HEK293T (cell line): Measurements from ENCODE around the gene ZNF484.

ENCODE experiments used
- ARNT ChIP-seq: fragments of 450-650 bp; IDR thresholded peaks from 2 replicates; pipeline ENCODE4 v1.6.1; 2017; ENCODE audit warnings: mild to moderate bottlenecking
- BHLHE40 ChIP-seq: fragments of 450-650 bp; IDR thresholded peaks from 2 replicates; pipeline ENCODE4 v1.6.1; 2016; ENCODE audit warnings: mild to moderate bottlenecking, moderate library complexity, borderline replicate concordance
- CTBP1 ChIP-seq: fragments of 450-650 bp; IDR thresholded peaks from 2 replicates; pipeline ENCODE4 v1.6.1; 2016; ENCODE audit warnings: borderline replicate concordance
- ELF4 ChIP-seq: fragments of 450-650 bp; IDR thresholded peaks from 2 replicates; pipeline ENCODE4 v1.6.1; 2017; ENCODE audit warnings: antibody characterized with exemption
- FOXA1 ChIP-seq: fragments of 450-650 bp; IDR thresholded peaks from 2 replicates; pipeline ENCODE4 v1.6.1; 2016; ENCODE audit warnings: mild to moderate bottlenecking
- FOXM1 ChIP-seq: fragments of 450-650 bp; IDR thresholded peaks from 2 replicates; pipeline ENCODE4 v1.6.1; 2017; ENCODE audit warnings: mild to moderate bottlenecking, borderline replicate concordance
- L3MBTL2 ChIP-seq: fragments of 450-650 bp; conservative IDR thresholded peaks from 2 replicates; pipeline ENCODE4 v1.6.1; 2016; ENCODE audit warnings: mild to moderate bottlenecking
- SP1 ChIP-seq: fragments of 450-650 bp; IDR thresholded peaks from 2 replicates; pipeline ENCODE4 v1.6.1; 2017
- SUZ12 ChIP-seq: fragments of 450-650 bp; IDR thresholded peaks from 2 replicates; pipeline ENCODE4 v1.6.1; 2016; ENCODE audit warnings: mild to moderate bottlenecking
- TARDBP ChIP-seq: fragments of 450-650 bp; IDR thresholded peaks from 2 replicates; pipeline ENCODE4 v1.6.1; 2016
- ZNF384 ChIP-seq: fragments of 450-650 bp; IDR thresholded peaks from 2 replicates; pipeline ENCODE4 v1.6.1; 2016
- TF ChIP-seq, protein P1 (sequence below): fragments of 450-650 bp; IDR thresholded peaks from 2 replicates; pipeline ENCODE4 v1.6.1; 2016

DNA sequence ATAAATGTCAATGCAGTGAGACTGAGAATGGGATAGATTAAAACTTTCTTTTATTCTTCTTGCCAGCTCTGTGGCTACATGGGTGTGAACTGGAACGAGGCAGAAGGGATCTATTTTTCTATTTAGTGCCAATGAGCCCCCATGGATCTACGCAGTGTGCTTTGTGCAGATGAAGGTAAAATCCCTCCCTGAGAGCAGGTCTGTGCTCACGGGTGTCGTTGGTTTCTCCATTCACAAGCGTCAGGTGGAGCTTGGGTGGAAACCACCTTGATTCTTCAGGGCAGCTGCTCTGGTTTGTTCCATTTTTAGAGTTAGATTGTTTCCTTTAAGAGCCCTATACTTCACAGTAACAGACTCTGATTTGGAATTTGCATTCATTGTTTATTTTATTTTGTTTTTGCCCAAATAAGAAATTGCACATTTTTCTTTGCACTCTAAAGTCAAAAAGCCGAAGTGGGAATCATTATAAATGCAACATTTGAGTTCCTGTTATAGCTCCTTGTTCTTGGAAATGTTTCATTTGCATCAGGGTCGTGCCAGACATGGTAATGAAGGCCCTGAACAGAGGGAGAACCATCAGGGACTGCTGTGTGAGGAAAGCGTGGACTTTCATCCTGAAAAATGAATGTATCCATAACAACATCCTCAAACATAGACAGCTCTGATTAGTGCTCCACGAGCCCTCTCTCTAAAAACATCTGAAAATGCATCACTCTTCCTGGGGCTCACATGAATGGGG lies 82.1 kb downstream of the ZNF484 start:
- TF ChIP-seq ARNT (no peak), BHLHE40 (no peak), TARDBP (no peak), SUZ12 (no peak), FOXM1 (no peak), ZNF384 (no peak), CTBP1 (no peak), ELF4 (no peak), FOXA1 (no peak), SP1 (no peak), L3MBTL2 (no peak)
- TF ChIP-seq, protein P1, sequence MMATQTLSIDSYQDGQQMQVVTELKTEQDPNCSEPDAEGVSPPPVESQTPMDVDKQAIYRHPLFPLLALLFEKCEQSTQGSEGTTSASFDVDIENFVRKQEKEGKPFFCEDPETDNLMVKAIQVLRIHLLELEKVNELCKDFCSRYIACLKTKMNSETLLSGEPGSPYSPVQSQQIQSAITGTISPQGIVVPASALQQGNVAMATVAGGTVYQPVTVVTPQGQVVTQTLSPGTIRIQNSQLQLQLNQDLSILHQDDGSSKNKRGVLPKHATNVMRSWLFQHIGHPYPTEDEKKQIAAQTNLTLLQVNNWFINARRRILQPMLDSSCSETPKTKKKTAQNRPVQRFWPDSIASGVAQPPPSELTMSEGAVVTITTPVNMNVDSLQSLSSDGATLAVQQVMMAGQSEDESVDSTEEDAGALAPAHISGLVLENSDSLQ = no peak
